ENCODE results near the gene HDAC5. TPM values are rescaled to one million over a fixed set of nuclear protein-coding genes. Genes with fewer than 3 reads are reported as not detected.

HDAC5 gene
- total and polyA plus RNA-seq, 4 donors = 29.6 to 77.4 (median 36.4) TPM

DNA sequence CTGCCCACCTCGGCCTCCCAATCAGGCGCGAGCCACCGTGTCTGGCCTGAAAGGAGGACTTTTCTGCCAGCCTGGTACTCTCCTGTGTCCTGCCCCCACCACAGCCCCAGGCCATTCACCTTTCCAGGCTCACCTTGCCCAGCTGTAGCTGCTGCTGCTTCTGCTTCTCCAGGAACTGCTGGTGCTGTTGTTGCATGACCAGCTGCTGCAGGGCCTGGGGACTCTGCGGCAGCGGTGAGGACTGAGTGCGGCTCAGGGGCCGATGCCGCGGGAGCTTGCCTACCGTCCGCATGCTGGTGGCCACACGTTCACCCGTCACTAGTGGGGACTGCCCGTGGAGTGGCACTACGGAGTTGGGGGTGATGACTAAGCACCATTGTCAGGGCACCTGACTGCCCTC lies 35.2 kb downstream of the HDAC5 start:
- no peak for TF ChIP-seq CTCF (IDR thresholded peaks at IDR 0.05; ENCODE audit: control extremely low read depth, extremely low read depth)
- Histone ChIP-seq H3K4me3 (no peak overlapping the region), H3K27ac (ENCODE audit: low read depth in 1 of 2, low read length in 1 of 2) (no peak overlapping the region), H3K9me3 (ENCODE audit: control insufficient read depth in 4 of 4, insufficient read depth in 3 of 4, low read length in 3 of 4) (no peaks in the 10 kb centered on the region), H3K36me3 (ENCODE audit: control insufficient read depth in 4 of 4, insufficient read depth in 4 of 4, low read length in 4 of 4) (peaks cover 15 to 62% (median 36%) of the 10 kb centered on the region in 4 donors), H3K27me3 (ENCODE audit: control insufficient read depth in 3 of 3, insufficient read depth in 3 of 3, low read length in 2 of 3) (no peaks in the 10 kb centered on the region), H3K4me1 (ENCODE audit: control insufficient read depth in 5 of 5, insufficient read depth in 5 of 5, low read length in 5 of 5) (peaks cover 0 to 16% (median 0%) of the 10 kb centered on the region in 5 donors), H3K9ac (ENCODE audit: insufficient read depth in 1 of 2, low read length in 2 of 2) (no peak overlapping the region)
- no peak for ATAC-seq (ENCODE audit: insufficient read depth, low FRiP score)
- no peak for DNase-seq
- 96 to 97% methylated on average over 16 of the region's 16 CpGs for WGBS, 2 donors

DNA sequence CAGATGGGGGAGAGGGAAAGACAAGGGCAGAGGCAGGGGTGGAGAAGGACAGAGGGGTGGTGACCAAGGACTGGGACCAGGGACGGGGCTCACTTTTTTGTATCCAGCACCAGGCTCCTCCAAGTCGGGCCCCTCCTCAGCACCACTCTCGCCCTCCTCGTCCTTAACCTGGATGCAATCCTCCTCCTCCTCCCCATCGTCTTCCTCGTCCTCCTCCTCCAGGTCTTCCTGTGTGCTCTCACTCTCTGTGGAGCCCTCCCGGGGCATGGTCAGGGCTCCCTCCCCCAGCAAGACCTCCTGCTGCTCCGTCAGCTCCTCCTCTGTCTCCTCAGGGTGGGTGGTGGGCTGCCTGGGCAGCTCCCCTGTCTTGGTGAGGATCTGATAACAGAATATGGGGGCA lies 36.1 kb downstream of the HDAC5 start:
- no peak for DNase-seq
- H3K9ac ChIP-seq (ENCODE audit: insufficient read depth in 1 of 2, low read length in 2 of 2) = no peak overlapping the region
- no peaks in the 10 kb centered on the region for H3K27me3 ChIP-seq (ENCODE audit: control insufficient read depth in 3 of 3, insufficient read depth in 3 of 3, low read length in 2 of 3)
- H3K36me3 ChIP-seq (ENCODE audit: control insufficient read depth in 4 of 4, insufficient read depth in 4 of 4, low read length in 4 of 4) = peaks cover 19 to 60% (median 34%) of the 10 kb centered on the region in 4 donors
- ATAC-seq (ENCODE audit: insufficient read depth, low FRiP score) = no peak
- 73 to 81% methylated on average over 7 of the region's 8 CpGs for WGBS, 2 donors
- no peak for TF ChIP-seq CTCF (IDR thresholded peaks at IDR 0.05; ENCODE audit: control extremely low read depth, extremely low read depth)
- peaks cover 0 to 16% (median 0%) of the 10 kb centered on the region in 5 donors for H3K4me1 ChIP-seq (ENCODE audit: control insufficient read depth in 5 of 5, insufficient read depth in 5 of 5, low read length in 5 of 5)
- no peak overlapping the region for H3K27ac ChIP-seq (ENCODE audit: low read depth in 1 of 2, low read length in 1 of 2)
- H3K9me3 ChIP-seq (ENCODE audit: control insufficient read depth in 4 of 4, insufficient read depth in 3 of 4, low read length in 3 of 4) = no peaks in the 10 kb centered on the region
- H3K4me3 ChIP-seq = no peak overlapping the region

DNA sequence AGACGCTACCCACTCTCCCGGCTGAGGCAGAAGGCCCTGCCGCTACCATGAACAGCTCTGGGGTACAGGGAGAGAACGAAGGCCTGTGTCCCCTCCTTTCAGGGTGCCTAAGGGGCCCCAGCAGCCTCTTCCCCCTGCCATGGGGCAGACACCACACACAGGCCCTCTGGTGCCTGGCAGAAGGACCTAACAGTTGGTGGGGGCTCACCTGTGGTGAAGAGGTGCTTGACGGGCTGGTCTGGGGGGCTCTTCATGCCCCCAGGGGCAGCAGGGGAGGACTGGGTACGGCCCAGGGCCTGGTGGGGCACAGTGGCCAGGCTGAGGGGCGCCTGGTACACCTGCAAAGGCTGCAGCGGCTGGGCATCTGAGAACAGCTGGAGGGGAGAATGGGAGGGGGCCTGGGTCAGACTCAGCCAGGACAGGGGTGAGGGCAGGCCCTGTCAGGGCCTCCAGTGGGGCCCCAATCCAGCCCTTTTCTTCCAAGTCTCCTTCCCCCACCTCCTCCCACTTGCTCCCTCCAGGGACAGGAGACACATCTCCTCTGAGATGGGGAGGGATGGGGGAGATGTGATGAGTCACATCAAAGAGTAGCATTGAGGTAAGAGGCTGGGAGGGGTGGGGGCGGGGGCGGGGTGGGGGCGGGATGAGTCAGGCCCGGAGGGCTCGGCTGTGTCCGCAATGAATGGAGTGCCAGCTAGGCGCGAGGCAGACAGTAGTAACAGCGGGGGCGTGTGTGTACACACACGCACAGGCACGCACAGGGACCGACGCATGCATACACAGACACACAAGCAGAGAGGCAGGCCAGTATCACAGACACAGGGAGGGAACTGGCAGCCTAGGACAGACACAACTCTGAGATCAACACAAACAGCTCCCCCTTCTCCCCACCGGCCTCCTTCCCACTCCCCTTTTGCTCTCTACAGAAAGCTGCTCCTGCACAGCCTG lies 36.8 kb downstream of the HDAC5 start:
- no peaks in the 10 kb centered on the region for H3K27me3 ChIP-seq (ENCODE audit: control insufficient read depth in 3 of 3, insufficient read depth in 3 of 3, low read length in 2 of 3)
- DNase-seq (peak; percentile 27 to 58 (median 37)), ATAC-seq (ENCODE audit: insufficient read depth, low FRiP score) (peak; percentile 38)
- H3K4me3 ChIP-seq = no peak overlapping the region
- peaks cover 0 to 16% (median 0%) of the 10 kb centered on the region in 5 donors for H3K4me1 ChIP-seq (ENCODE audit: control insufficient read depth in 5 of 5, insufficient read depth in 5 of 5, low read length in 5 of 5)
- WGBS, 2 donors = 63 to 79% methylated on average over 22 to 23 of the region's 23 CpGs
- H3K9ac ChIP-seq (ENCODE audit: insufficient read depth in 1 of 2, low read length in 2 of 2) = no peak overlapping the region
- peaks cover 19 to 59% (median 36%) of the 10 kb centered on the region in 4 donors for H3K36me3 ChIP-seq (ENCODE audit: control insufficient read depth in 4 of 4, insufficient read depth in 4 of 4, low read length in 4 of 4)
- peak overlapping the region; percentile 26 to 46 for H3K27ac ChIP-seq (ENCODE audit: low read depth in 1 of 2, low read length in 1 of 2)
- TF ChIP-seq CTCF (IDR thresholded peaks at IDR 0.05; ENCODE audit: control extremely low read depth, extremely low read depth) = no peak
- no peaks in the 10 kb centered on the region for H3K9me3 ChIP-seq (ENCODE audit: control insufficient read depth in 4 of 4, insufficient read depth in 3 of 4, low read length in 3 of 4)

All from lung (tissue), 12 donors.